Mucosa of descending colon (tissue), 3 donors: ENCODE data around the gene CFAP157. TPM values are rescaled to one million over a fixed set of nuclear protein-coding genes. Genes with fewer than 3 reads are reported as not detected.

ENCODE experiments used
- ATAC-seq: fragments of 200-7000 bp; cut with Tn5 transposase; one replicate; pipeline ENCODE4 v1.9.1; 2020; ENCODE audit warnings: mild to moderate bottlenecking, moderate library complexity
- DNase-seq, 3 donors: peaks; one replicate each; pipeline ENCODE4 v3.0.0-alpha.2; 2020
- H3K36me3 ChIP-seq: fragments of 200-600 bp; one replicate; pipeline ENCODE4 v1.8.0; 2021; ENCODE audit warnings: low read depth, mild to moderate bottlenecking
- H3K4me1 ChIP-seq: fragments of 200-600 bp; one replicate; pipeline ENCODE4 v1.8.0; 2021; ENCODE audit warnings: low read depth, mild to moderate bottlenecking
- H3K4me3 ChIP-seq: fragments of 200-600 bp; one replicate; pipeline ENCODE4 v1.8.0; 2021; ENCODE audit warnings: mild to moderate bottlenecking
- H3K9me3 ChIP-seq: fragments of 200-600 bp; one replicate; pipeline ENCODE4 v1.8.0; 2021; ENCODE audit warnings: mild to moderate bottlenecking
- CTCF ChIP-seq: fragments of 200-600 bp; IDR thresholded peaks from one replicate; pipeline ENCODE4 v1.8.0; 2022; ENCODE audit warnings: antibody characterized with exemption, mild to moderate bottlenecking
- intact Hi-C, 2 donors: fragments of 100-400 bp; cut with DNase I in 1 of 2; cut with micrococcal nuclease in 1 of 2; formaldehyde crosslinking; loops; one replicate each; pipeline versions ENCODE4 v1.11.0 to v1.11.1; 2022; cut with DNase I, micrococcal nuclease
- total RNA-seq, 3 donors: library from RNA; stranded (reverse); fragmentation: NEBNext Ultra II Directional in 2 of 3; extraction: Animal tissue kit (Norgen Biotek cat#: 25700) in 2 of 3; gene quantifications; one replicate each; pipeline versions ENCODE4 v1.2.1 to v1.2.4, GENCODE V29; 2021 to 2023
- donor health status: DM: no; HTN: no; CAD: no; lungs with moderate emphysema.
- donor health status: DM: no; HTN: no; CAD: no.
- donor health status: DM: no; HTN: yes; CAD: no.

Gene CFAP157
- total RNA-seq, 3 donors from 2014 or later: 0.12 to 0.28 TPM; not detected in 1

GRCh38 chr9:127732444-127732843 is 25.7 kb downstream of the CFAP157 start:
- DNase-seq: no peak
- H3K9me3 ChIP-seq: no peaks in the 10 kb centered on the region
- H3K4me1 ChIP-seq: peaks cover 7% of the 10 kb centered on the region
- intact Hi-C loops: loop anchor here in 1 of 2 donors (10.0 kb wide), 1 partner anchor 142 kb away; the partner anchor contains the start of gene AK1
- H3K36me3 ChIP-seq: no peaks in the 10 kb centered on the region
- no peak overlapping the region for H3K4me3 ChIP-seq
- no peak for TF ChIP-seq CTCF
- no peak for ATAC-seq

- Histone ChIP-seq H3K36me3 (no peaks in the 10 kb centered on the region), H3K4me3 (no peak overlapping the region), H3K9me3 (no peaks in the 10 kb centered on the region), H3K4me1 (peaks cover 7% of the 10 kb centered on the region)
- ATAC-seq (no peak), DNase-seq (no peak)
- intact Hi-C loops: loop anchor here in 1 of 2 donors (10.0 kb wide), 1 partner anchor 141 kb away; the partner anchor contains the start of gene AK1
- TF ChIP-seq CTCF: no peak
These were observed 26.8 kb downstream of the CFAP157 start for GRCh38 chr9:127733614-127734013.

GRCh38 chr9:127734247-127734746 is 27.5 kb downstream of the CFAP157 start:
- intact Hi-C loops: loop anchor here in 1 of 2 donors (10.0 kb wide), 1 partner anchor 141 kb away; the partner anchor contains the start of gene AK1
- Histone ChIP-seq H3K9me3 (no peaks in the 10 kb centered on the region), H3K36me3 (no peaks in the 10 kb centered on the region), H3K4me3 (no peak overlapping the region), H3K4me1 (peaks cover 7% of the 10 kb centered on the region)
- ATAC-seq (no peak), DNase-seq (peak in 1 of 3 donors; percentile 59)
- TF ChIP-seq CTCF: no peak

GRCh38 chr9:127734747-127735529 is 28.1 kb downstream of the CFAP157 start, which contains the start of gene TOR2A:
TSS of gene TOR2A (minus strand) at chr9:127735294. CDS start at chr9:127735270, 24 bp downstream.
- peak; percentile 97 for ATAC-seq
- Histone ChIP-seq H3K4me1 (peaks cover 11% of the 10 kb centered on the region), H3K36me3 (no peaks in the 10 kb centered on the region), H3K9me3 (no peaks in the 10 kb centered on the region), H3K4me3 (peak within 1 kb of the TSS; percentile 60)
- intact Hi-C loops: loop anchor here in 1 of 2 donors (5.0 to 10.0 kb wide), 2 partner anchors 47 to 140 kb away; partner anchors contain the start of gene AK1
- peak; percentile 97 to 98 (median 98) for DNase-seq
- TF ChIP-seq CTCF: peak; percentile 96

DNA sequence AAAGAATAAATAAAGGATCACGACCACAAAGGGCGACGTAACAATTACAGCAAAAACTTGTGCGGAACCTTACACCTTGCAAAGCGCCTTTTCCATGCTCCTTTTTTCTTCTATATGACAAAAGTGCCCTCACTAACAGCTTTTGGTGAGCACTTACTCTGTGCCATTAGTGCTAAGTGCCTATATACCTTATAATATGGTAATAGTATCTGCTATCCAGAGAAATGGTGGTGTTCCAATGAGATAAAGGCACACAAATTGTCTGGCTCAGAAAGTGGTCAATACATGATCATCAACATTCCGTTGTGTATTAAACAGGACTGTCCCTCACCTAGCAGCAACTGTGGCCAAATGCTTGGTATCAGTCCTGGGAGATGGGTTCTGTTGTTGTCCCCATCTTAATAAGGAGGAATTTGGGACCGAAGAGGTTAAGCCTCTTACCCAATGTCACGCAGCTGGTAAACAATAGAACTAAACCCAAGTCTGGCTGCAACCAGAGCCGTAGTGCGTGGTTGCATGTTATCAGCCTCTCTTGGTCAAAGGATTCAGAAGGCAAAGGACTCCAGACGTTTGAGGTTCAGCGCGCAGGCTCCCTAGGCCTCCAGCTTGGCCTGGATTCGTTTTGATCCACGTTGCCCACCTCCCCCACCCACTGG is 28.9 kb downstream of the CFAP157 start:
- Histone ChIP-seq H3K4me1 (peaks cover 18% of the 10 kb centered on the region), H3K9me3 (no peaks in the 10 kb centered on the region), H3K36me3 (no peaks in the 10 kb centered on the region), H3K4me3 (no peak overlapping the region)
- DNase-seq (no peak), ATAC-seq (no peak)
- intact Hi-C loops: loop anchor here in 1 of 2 donors (5.0 to 10.0 kb wide), 2 partner anchors 47 to 139 kb away; partner anchors contain the start of gene AK1
- no peak for TF ChIP-seq CTCF
